ENCODE measurements around the gene DDX31. TPM values are rescaled to one million over a fixed set of nuclear protein-coding genes. Genes with fewer than 3 reads are reported as not detected.

DDX31 gene
- total RNA-seq, 1 experiment from 2014 or later, result 28.4 TPM

DNA sequence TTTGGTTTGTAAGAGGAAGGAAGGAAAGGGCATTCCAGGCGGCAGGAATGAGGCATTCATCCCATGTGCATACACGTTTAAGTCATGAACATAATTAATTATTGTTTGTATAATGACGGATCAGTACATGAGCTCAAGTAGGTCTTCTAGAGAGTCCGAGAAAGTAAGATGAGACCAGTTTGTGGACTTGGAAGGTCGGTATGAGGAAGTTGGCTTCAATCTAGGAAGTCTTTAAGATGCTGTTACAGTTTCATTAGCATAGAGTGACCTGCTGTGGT, 2.6 kb upstream of the DDX31 start:
- Histone ChIP-seq H3K9ac (ENCODE audit: extremely low read depth, insufficient read length, low read length) (no peak overlapping the region), H4K5ac (ENCODE audit: insufficient read length, low read depth, low read length) (no peak overlapping the region), H4K8ac (replicated peaks; ENCODE audit: insufficient read length, low read depth, low read length) (no peak overlapping the region), H4K20me1 (ENCODE audit: control insufficient read depth, insufficient read depth, insufficient read length) (no peaks in the 10 kb centered on the region), H2BK120ac (ENCODE audit: low read depth, low read length, poor library complexity, severe bottlenecking) (no peak overlapping the region), H3K4me1 (ENCODE audit: insufficient read depth, low read length) (no peaks in the 10 kb centered on the region; the same call in 1 of the 2 replicates), H3K27ac (ENCODE audit: insufficient read length, low read depth, low read length) (no peak overlapping the region), H3K79me1 (ENCODE audit: insufficient read depth, low read depth, low read length, poor library complexity, severe bottlenecking) (no peaks in the 10 kb centered on the region), H3K4ac (ENCODE audit: low read depth, low read length) (no peak overlapping the region), H2BK15ac (ENCODE audit: low read depth, low read length) (no peak overlapping the region), H3K56ac (ENCODE audit: insufficient read length, low read depth, low read length) (no peak overlapping the region), H3T11ph (ENCODE audit: low read length) (no peak overlapping the region), H2BK5ac (ENCODE audit: insufficient read length, low read length) (no peak overlapping the region), H3K27me3 (ENCODE audit: insufficient read depth, low read length) (no peaks in the 10 kb centered on the region), H3K79me2 (ENCODE audit: insufficient read depth, low read length) (peaks cover 51% of the 10 kb centered on the region), H3K23me2 (ENCODE audit: insufficient read length, low read depth, low read length, poor library complexity, severe bottlenecking) (peaks cover 5% of the 10 kb centered on the region), H4K91ac (ENCODE audit: insufficient read length, low read depth, low read length) (no peak overlapping the region), H3K18ac (ENCODE audit: insufficient read length, low read depth, low read length) (no peak overlapping the region), H3K14ac (ENCODE audit: insufficient read depth, low read length) (no peak overlapping the region), H2AFZ (ENCODE audit: low read length) (no peak overlapping the region), H3K23ac (ENCODE audit: insufficient read length, low read depth, low read length) (no peak overlapping the region), H2BK20ac (ENCODE audit: low read depth, low read length, poor library complexity, severe bottlenecking) (no peak overlapping the region), H2AK5ac (ENCODE audit: insufficient read length, low read length) (no peak overlapping the region), H3K9me3 (ENCODE audit: control insufficient read depth, low read depth, low read length) (no peaks in the 10 kb centered on the region), H2BK12ac (ENCODE audit: insufficient read length, low read depth, low read length) (no peak overlapping the region), H3K4me2 (ENCODE audit: insufficient read depth, insufficient read length, low read length) (peak overlapping the region; percentile 46)
- no peaks in the 10 kb centered on the region for H3K9me3 Mint-ChIP-seq
- peaks cover 34 to 36% of the 10 kb centered on the region in 2 experiments for H3K4me1 Mint-ChIP-seq
- WGBS (ENCODE audit: extremely low coverage, insufficient read length, low lambda C conversion rate), result no CpG with 5 or more reads among the region's 5 CpGs
- DNase-seq, result no peak
- no peak; the same call in 2 of the 3 replicates for TF ChIP-seq CTCF (conservative IDR thresholded peaks at IDR 0.05)
- H3K27ac Mint-ChIP-seq, result no peak overlapping the region
- no peaks in the 10 kb centered on the region for H3K27me3 Mint-ChIP-seq (ENCODE audit: low read depth)
- H3K4me3 Mint-ChIP-seq, result peak overlapping the region; percentile 92 to 94
- H3K36me3 Mint-ChIP-seq (ENCODE audit: insufficient read depth in 1 of 3, low read depth in 3 of 3), result peaks cover 14 to 22% (median 19%) of the 10 kb centered on the region in 3 experiments
